ENCODE data around the gene PHACTR1. TPM values are rescaled to one million over a fixed set of nuclear protein-coding genes. Genes with fewer than 3 reads are reported as not detected.

The PHACTR1 gene
- total and polyA plus RNA-seq, 4 donors: 0.31 to 1.5 (median 0.79) TPM

DNA sequence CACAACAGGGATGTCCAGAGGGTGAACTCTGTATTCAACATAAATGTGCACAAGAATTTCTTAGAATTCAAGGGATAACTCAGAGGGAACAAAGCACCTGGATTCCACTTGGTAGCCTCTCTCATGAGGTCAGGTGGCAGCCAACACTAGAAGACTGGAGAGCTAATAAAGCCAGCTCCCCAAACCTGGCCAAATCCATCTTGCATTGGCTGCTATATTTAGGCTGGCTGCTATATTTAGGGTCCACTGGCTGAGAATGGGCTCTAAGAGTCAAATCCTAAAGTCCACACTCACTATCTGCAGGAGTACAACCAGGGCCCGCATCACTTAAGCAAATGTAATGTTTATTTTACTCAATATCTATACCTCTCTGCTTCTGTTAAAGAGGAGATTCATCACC is 591.8 kb downstream of the PHACTR1 start:
- Histone ChIP-seq H3K27ac (ENCODE audit: low read depth in 1 of 2, low read length in 2 of 2) (no peak overlapping the region), H3K9me3 (ENCODE audit: control insufficient read depth in 4 of 4, low read length in 3 of 4) (no peaks in the 10 kb centered on the region), H3K4me3 (ENCODE audit: low read depth in 1 of 3, low read length in 3 of 3) (no peak overlapping the region), H3K36me3 (ENCODE audit: control insufficient read depth in 4 of 4, insufficient read depth in 3 of 4, low read depth in 1 of 4, low read length in 3 of 4) (peaks cover 0 to 31% (median 13%) of the 10 kb centered on the region in 4 donors), H3K4me1 (ENCODE audit: control insufficient read depth in 4 of 4, insufficient read depth in 4 of 4, low read length in 3 of 4) (peaks cover 0 to 4% (median 0%) of the 10 kb centered on the region in 4 donors), H3K9ac (ENCODE audit: low read depth in 1 of 2, low read length in 2 of 2) (no peak overlapping the region), H3K27me3 (ENCODE audit: control insufficient read depth in 4 of 4, insufficient read depth in 4 of 4, low read length in 3 of 4) (no peaks in the 10 kb centered on the region)
- WGBS: 97% methylated on average over 1 of the region's 1 CpG
- no peak for DNase-seq (ENCODE audit: low spot score)
- TF ChIP-seq FOXA2 (IDR thresholded peaks at IDR 0.05): no peak
- TF ChIP-seq SP1 (IDR thresholded peaks at IDR 0.05): no peak
- TF ChIP-seq EGR1 (IDR thresholded peaks at IDR 0.05; ENCODE audit: low read depth in 2 of 2): no peak
- TF ChIP-seq HNF4A (conservative IDR thresholded peaks at IDR 0.05): no peak
- TF ChIP-seq, protein P1, sequence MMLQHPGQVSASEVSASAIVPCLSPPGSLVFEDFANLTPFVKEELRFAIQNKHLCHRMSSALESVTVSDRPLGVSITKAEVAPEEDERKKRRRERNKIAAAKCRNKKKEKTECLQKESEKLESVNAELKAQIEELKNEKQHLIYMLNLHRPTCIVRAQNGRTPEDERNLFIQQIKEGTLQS (IDR thresholded peaks at IDR 0.05): no peak
- TF ChIP-seq HNF4G (IDR thresholded peaks at IDR 0.05): no peak
- no peak for TF ChIP-seq RXRA (IDR thresholded peaks at IDR 0.05)
- TF ChIP-seq TAF1 (conservative IDR thresholded peaks at IDR 0.05): no peak
- TF ChIP-seq, protein P2, sequence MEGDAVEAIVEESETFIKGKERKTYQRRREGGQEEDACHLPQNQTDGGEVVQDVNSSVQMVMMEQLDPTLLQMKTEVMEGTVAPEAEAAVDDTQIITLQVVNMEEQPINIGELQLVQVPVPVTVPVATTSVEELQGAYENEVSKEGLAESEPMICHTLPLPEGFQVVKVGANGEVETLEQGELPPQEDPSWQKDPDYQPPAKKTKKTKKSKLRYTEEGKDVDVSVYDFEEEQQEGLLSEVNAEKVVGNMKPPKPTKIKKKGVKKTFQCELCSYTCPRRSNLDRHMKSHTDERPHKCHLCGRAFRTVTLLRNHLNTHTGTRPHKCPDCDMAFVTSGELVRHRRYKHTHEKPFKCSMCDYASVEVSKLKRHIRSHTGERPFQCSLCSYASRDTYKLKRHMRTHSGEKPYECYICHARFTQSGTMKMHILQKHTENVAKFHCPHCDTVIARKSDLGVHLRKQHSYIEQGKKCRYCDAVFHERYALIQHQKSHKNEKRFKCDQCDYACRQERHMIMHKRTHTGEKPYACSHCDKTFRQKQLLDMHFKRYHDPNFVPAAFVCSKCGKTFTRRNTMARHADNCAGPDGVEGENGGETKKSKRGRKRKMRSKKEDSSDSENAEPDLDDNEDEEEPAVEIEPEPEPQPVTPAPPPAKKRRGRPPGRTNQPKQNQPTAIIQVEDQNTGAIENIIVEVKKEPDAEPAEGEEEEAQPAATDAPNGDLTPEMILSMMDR (IDR thresholded peaks at IDR 0.05; ENCODE audit: low read depth, low read length, missing input control): no peak
- TF ChIP-seq GABPA (IDR thresholded peaks at IDR 0.05 in 1 of 2, conservative IDR thresholded peaks at IDR 0.05 in 1 of 2): no peak
- no peak for TF ChIP-seq RAD21 (IDR thresholded peaks at IDR 0.05)
- no peak for TF ChIP-seq JUND (IDR thresholded peaks at IDR 0.05)

DNA sequence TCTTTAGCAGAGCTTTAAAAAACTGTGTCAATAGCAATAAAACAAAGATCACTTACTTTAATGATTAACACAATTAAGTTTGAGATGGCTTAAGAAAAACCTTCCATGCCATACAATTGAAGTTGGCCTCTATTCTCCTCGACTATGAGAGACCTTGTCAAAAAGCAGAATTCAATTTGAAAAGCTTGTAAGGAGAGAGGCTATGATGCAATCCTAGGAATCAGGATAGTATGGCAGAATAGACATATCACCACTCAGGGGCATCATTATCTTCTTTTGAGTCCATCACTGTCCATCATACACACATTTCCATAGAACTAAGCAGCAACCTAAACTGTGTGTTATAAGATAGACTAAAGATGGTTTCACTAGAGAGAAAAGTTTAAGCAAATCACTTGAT is 594.6 kb downstream of the PHACTR1 start:
- DNase-seq (ENCODE audit: low spot score): no peak
- H3K27ac ChIP-seq (ENCODE audit: low read depth in 1 of 2, low read length in 2 of 2): no peak overlapping the region
- H3K4me3 ChIP-seq (ENCODE audit: low read depth in 1 of 3, low read length in 3 of 3): no peak overlapping the region
- peaks cover 3 to 32% (median 17%) of the 10 kb centered on the region in 4 donors for H3K36me3 ChIP-seq (ENCODE audit: control insufficient read depth in 4 of 4, insufficient read depth in 3 of 4, low read depth in 1 of 4, low read length in 3 of 4)
- H3K27me3 ChIP-seq (ENCODE audit: control insufficient read depth in 4 of 4, insufficient read depth in 4 of 4, low read length in 3 of 4): no peaks in the 10 kb centered on the region
- peaks cover 0 to 4% (median 0%) of the 10 kb centered on the region in 4 donors for H3K4me1 ChIP-seq (ENCODE audit: control insufficient read depth in 4 of 4, insufficient read depth in 4 of 4, low read length in 3 of 4)
- 32% methylated on average over 1 of the region's 1 CpG for WGBS
- no peak for TF ChIP-seq RXRA (IDR thresholded peaks at IDR 0.05)
- TF ChIP-seq, protein P3, sequence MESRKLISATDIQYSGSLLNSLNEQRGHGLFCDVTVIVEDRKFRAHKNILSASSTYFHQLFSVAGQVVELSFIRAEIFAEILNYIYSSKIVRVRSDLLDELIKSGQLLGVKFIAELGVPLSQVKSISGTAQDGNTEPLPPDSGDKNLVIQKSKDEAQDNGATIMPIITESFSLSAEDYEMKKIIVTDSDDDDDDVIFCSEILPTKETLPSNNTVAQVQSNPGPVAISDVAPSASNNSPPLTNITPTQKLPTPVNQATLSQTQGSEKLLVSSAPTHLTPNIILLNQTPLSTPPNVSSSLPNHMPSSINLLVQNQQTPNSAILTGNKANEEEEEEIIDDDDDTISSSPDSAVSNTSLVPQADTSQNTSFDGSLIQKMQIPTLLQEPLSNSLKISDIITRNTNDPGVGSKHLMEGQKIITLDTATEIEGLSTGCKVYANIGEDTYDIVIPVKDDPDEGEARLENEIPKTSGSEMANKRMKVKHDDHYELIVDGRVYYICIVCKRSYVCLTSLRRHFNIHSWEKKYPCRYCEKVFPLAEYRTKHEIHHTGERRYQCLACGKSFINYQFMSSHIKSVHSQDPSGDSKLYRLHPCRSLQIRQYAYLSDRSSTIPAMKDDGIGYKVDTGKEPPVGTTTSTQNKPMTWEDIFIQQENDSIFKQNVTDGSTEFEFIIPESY (IDR thresholded peaks at IDR 0.05): no peak
- TF ChIP-seq HNF4A (conservative IDR thresholded peaks at IDR 0.05): no peak
- TF ChIP-seq, protein P2 (IDR thresholded peaks at IDR 0.05; ENCODE audit: low read depth, low read length, missing input control): no peak
- no peak for TF ChIP-seq NR2F2 (IDR thresholded peaks at IDR 0.05)
- H3K9ac ChIP-seq (ENCODE audit: low read depth in 1 of 2, low read length in 2 of 2): no peak overlapping the region
- no peaks in the 10 kb centered on the region for H3K9me3 ChIP-seq (ENCODE audit: control insufficient read depth in 4 of 4, low read length in 3 of 4)

Data from liver (tissue), 9 donors.